GM18505 (cell line): ENCODE results near the gene ARL5C.

Experiments
- ATAC-seq: cut with Tn5 transposase; IDR thresholded peaks from one replicate; pipeline ENCODE4 v1.9.1; 2021; ENCODE audit not compliant: unreplicated experiment
- POLR2A ChIP-seq: IDR thresholded peaks from 4 replicates; pipeline ENCODE4 v1.6.1; 2011; ENCODE audit warnings: borderline replicate concordance; ENCODE audit not compliant: insufficient read depth, insufficient read length; ENCODE audit errors: extremely low read depth

ARL5C gene

GRCh38 chr17:39197380-39198185 is 31.6 kb upstream of the ARL5C start, which contains the start of gene CACNB1:
CACNB1 (minus strand) TSS chr17:39197669; CDS start chr17:39197495, 174 bp downstream.
- TF ChIP-seq POLR2A, result peak; percentile 73
- ATAC-seq, result no peak

GRCh38 chr17:39196808-39197291 is 30.9 kb upstream of the ARL5C start:
- no peak for TF ChIP-seq POLR2A
- no peak for ATAC-seq

- no peak for ATAC-seq
- TF ChIP-seq POLR2A, result no peak
Observed at GRCh38 chr17:39196241-39196807, 30.4 kb upstream of the ARL5C start.

- ATAC-seq, result no peak
- TF ChIP-seq POLR2A, result no peak
Observed at GRCh38 chr17:39195568-39196160, 29.7 kb upstream of the ARL5C start.

- TF ChIP-seq POLR2A, result no peak
- no peak for ATAC-seq
Observed at GRCh38 chr17:39194985-39195524, 29.1 kb upstream of the ARL5C start.

GRCh38 chr17:39194089-39194984 is 28.4 kb upstream of the ARL5C start:
- ATAC-seq, result no peak
- TF ChIP-seq POLR2A, result no peak

GRCh38 chr17:39193346-39193745 is 27.4 kb upstream of the ARL5C start:
- TF ChIP-seq POLR2A, result no peak
- ATAC-seq, result no peak

- ATAC-seq, result no peak
- no peak for TF ChIP-seq POLR2A
Observed at GRCh38 chr17:39192901-39193300, 26.9 kb upstream of the ARL5C start.

- no peak for ATAC-seq
- TF ChIP-seq POLR2A, result no peak
Observed at GRCh38 chr17:39191750-39192510, 26.0 kb upstream of the ARL5C start.

GRCh38 chr17:39187152-39187830 is 21.3 kb upstream of the ARL5C start:
- ATAC-seq, result no peak
- no peak for TF ChIP-seq POLR2A

GRCh38 chr17:39186481-39187002 is 20.6 kb upstream of the ARL5C start:
- no peak for TF ChIP-seq POLR2A
- no peak for ATAC-seq
